ENCODE measurements around the gene FGF8.

FGF8 gene

GRCh38 chr10:101723176-101723575, 52.7 kb downstream of the FGF8 start:
- DNase-seq (ENCODE audit: insufficient read length, low spot score) (no peak), FAIRE-seq (no peak)
- TF ChIP-seq, protein P1, sequence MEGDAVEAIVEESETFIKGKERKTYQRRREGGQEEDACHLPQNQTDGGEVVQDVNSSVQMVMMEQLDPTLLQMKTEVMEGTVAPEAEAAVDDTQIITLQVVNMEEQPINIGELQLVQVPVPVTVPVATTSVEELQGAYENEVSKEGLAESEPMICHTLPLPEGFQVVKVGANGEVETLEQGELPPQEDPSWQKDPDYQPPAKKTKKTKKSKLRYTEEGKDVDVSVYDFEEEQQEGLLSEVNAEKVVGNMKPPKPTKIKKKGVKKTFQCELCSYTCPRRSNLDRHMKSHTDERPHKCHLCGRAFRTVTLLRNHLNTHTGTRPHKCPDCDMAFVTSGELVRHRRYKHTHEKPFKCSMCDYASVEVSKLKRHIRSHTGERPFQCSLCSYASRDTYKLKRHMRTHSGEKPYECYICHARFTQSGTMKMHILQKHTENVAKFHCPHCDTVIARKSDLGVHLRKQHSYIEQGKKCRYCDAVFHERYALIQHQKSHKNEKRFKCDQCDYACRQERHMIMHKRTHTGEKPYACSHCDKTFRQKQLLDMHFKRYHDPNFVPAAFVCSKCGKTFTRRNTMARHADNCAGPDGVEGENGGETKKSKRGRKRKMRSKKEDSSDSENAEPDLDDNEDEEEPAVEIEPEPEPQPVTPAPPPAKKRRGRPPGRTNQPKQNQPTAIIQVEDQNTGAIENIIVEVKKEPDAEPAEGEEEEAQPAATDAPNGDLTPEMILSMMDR (IDR thresholded peaks at IDR 0.05; ENCODE audit: insufficient read depth, missing control alignments) = no peak

DNA sequence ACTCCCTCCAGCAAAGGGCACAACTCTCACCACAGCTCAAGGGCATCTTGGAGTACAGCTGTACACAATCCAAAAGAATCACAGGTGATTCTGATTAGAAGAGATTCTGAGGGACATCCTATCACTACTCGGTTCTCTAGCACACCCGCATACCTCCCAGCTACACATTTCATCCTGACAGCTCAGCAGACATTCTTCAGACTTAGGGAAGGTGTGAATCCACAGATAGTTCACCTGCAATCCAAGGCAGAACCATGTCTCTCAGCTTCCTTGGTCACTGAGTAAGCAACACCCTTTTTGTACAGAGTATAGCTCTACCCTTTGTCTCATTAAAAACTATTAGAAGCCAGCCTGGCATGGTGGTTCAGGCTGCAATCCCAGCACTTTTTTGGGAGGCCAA, 54.1 kb downstream of the FGF8 start:
- no peak for FAIRE-seq
- TF ChIP-seq, protein P1 (IDR thresholded peaks at IDR 0.05; ENCODE audit: insufficient read depth, missing control alignments) = no peak
- DNase-seq (ENCODE audit: insufficient read length, low spot score) = no peak

GRCh38 chr10:101720606-101721230, 55.2 kb downstream of the FGF8 start:
- TF ChIP-seq, protein P1 (IDR thresholded peaks at IDR 0.05; ENCODE audit: insufficient read depth, missing control alignments) = no peak
- no peak for FAIRE-seq
- no peak for DNase-seq (ENCODE audit: insufficient read length, low spot score)

Measured in D721Med (cell line).